Islet of Langerhans (tissue), 1 donor: ENCODE results near the gene MACROD2.
"Not testable (repeated sequence)": the region's sequence is repeated elsewhere in the genome, so short reads cannot be mapped to it uniquely, and the experiment has no call there.

Source experiments
- FAIRE-seq: peaks from one replicate; lab custom pipeline; 2011; peaks lifted over from hg19 to GRCh38; lab: Jason Lieb, UNC

MACROD2 gene

DNA sequence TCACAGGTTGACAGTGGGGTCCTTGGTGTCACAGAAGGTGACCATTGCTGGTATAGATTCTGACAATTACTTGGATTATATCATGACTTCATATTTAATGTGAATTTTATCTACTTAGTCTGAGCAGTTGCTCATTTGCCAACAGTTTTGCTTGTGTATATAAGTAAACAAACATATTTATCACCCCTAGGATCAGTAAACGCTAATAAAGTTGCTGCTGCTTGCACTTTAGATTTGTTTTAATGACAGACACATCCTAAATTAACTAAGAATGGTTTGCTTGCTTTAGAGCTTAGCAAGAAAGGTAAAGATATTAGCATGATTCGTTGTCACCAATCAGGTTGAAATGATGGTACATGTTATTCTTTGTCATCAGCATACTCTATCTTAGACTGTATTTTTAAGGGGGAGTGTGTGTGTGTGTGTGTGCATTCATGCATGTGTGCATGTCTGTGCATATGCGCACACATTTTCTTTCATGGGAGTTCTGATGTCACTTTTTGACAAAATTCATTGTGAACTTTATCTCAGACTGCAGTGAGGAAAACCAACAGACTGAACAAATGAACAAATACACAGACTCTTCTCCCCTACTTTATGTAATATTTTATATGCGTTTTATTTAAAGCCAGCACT, 1124.7 kb downstream of the MACROD2 start:
- FAIRE-seq: no peak

- FAIRE-seq: no peak
These were observed 1127.3 kb downstream of the MACROD2 start for GRCh38 chr20:15122613-15123012.

- no peak for FAIRE-seq
These were observed 1135.9 kb downstream of the MACROD2 start for GRCh38 chr20:15131176-15131575.

GRCh38 chr20:15138548-15139126, 1143.3 kb downstream of the MACROD2 start:
- FAIRE-seq: peak; percentile 99

- FAIRE-seq: no peak
These were observed 1144.2 kb downstream of the MACROD2 start for GRCh38 chr20:15139522-15139921.

DNA sequence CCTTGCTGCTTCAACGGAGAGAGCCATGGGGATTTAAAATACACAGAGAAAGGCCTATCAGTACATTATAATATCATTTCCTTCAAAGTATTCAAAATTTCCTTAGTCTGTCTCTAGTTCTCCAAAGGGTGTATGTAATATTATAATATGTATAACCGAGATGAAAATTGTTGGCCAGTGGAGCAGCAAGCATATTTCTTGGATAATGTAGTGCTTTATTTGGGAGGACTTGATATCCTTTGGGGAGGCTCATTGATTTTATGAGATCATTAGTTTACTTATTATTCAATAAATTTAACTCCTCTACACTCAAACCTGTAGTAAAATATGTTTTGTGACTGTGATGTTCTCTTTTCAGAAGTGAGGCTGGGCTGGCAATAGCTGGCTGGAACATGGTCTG, 1145.0 kb downstream of the MACROD2 start:
- FAIRE-seq: no peak

GRCh38 chr20:15140940-15141339, 1145.6 kb downstream of the MACROD2 start:
- not testable (repeated sequence) for FAIRE-seq

DNA sequence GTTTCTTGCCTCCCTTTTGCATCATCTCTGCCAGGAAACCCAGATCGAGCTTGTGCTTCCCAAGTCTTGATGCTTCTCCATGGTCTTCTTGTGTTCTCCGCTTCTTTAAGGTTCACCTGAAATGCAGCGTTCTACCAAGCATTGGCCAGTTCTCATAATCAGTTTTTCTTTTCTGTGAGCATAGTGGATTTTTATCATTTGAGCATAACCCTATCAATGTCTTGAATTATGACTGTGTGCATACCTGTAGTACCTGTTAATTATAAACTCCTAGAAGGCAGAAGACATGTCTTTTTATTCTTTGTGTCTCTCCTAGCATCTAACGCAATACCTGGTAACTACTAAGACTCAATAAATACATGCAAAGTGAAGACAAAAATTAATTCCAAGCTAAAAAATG, 1146.5 kb downstream of the MACROD2 start:
- FAIRE-seq: no peak

DNA sequence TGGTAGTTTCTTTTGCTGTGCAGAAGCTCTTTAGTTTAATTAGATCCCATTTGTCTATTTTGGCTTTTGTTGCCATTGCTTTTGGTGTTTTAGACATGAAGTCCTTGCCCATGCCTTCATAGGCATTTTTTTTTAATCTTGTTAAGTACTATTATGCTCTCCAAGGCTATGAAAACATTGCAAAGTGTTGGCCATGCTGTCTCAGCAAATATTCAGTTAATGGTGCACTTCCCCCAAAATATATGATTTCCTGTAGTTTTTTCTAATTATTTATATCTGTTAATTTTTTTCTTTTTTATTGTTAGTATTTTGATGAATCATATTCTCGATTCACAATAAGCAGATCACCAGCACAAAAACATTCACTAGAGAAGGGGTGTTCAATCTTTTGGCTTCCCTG, 1148.2 kb downstream of the MACROD2 start:
- no peak for FAIRE-seq

DNA sequence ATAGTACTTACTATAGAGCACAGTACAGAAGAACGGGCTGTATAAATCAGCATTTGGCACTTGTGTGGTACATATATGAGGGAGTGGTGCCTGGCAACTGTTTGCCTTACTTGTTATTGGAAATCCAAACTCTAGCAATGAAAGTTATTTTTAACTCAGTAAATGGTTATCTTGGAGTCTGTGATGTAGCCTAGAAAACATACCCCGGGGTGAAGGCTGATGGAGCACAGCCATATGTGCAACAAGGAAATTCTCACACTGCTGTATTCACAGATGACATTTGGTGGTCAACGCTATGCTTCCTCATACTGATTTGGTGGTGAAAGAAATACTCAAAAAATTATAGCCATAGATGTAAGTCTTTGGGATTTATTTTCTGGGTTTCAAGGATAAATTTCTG, 1149.6 kb downstream of the MACROD2 start:
- FAIRE-seq: no peak

- FAIRE-seq: no peak
These were observed 1151.6 kb downstream of the MACROD2 start for GRCh38 chr20:15146948-15147347.

DNA sequence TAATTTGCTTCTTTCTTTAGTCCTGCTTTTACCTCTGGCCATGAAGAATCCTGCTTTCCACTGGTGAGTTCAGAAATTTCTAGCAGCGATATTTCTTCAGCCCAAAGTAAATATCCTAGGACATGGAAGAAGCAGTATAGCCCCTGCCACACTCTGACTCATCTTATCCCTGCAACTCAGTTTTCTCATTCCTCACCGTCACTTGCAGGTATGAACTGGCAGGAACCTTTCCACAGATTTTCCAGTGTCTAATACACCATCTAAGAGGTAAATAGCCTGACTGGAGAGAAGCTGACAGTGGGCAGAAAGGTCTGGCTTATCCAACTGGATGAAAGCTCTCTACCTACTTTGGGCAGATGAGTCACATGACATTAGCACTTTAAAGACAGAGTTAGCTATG, 1158.8 kb downstream of the MACROD2 start:
- no peak for FAIRE-seq

DNA sequence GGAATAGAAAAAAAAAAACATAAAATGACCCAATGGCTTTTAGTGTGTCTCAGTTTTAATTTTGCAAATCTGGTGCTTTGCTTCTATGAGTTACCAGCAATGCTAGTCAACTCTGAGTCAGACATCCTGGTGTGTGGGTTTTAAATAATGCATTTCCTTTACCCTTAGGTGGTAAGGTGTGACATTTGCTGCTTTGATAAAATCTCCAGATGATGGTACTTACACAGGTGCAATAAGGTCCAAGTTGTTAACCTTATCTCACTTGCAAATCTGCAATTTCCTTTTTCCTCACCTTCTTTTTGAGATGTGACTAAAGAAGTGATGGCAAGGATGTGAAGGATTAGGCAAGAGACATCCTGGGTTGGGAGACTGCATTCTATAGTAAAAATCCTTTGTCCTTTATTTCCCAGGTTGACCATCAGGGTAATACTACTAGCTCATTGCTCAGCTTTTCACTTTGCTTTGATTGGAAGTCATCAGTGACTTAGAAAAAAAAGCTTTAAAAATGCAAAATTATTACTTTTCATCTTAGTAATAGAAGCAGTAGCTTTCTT, 1160.6 kb downstream of the MACROD2 start:
- FAIRE-seq: no peak

GRCh38 chr20:15158533-15158932, 1163.2 kb downstream of the MACROD2 start:
- FAIRE-seq: no peak

DNA sequence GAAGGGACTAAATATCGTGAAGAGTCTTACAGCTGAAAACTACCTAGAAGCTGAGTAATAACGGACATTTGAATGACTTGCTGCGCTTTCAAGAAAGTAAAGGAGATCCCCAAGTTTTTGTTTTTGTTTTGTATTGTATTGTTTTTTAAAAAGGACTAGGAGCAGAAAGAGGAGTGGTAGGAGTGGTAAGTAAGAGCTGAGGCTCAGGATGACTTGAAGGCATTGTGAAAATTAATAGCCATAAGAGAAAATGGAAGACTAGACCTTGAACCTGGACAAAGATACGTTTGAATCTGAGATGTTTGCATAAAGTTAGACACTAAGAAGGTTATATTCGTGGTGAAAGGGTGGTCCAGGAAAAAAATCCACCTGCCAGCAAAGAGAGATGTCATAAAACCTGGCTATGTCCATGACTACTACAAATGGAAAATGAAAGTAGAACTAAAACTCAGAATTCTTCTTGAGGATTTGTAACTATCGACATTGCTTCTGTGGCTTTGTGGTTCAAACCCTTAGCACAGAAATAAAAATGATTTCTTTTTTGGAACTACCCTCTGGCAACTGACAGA, 1166.8 kb downstream of the MACROD2 start:
- FAIRE-seq: no peak

GRCh38 chr20:15163632-15164031, 1168.3 kb downstream of the MACROD2 start:
- FAIRE-seq: no peak

GRCh38 chr20:15164726-15165125, 1169.4 kb downstream of the MACROD2 start:
- FAIRE-seq: no peak

GRCh38 chr20:15166744-15167143, 1171.4 kb downstream of the MACROD2 start:
- no peak for FAIRE-seq

GRCh38 chr20:15171016-15171415, 1175.7 kb downstream of the MACROD2 start:
- FAIRE-seq: no peak

GRCh38 chr20:15176929-15177328, 1181.6 kb downstream of the MACROD2 start:
- no peak for FAIRE-seq

DNA sequence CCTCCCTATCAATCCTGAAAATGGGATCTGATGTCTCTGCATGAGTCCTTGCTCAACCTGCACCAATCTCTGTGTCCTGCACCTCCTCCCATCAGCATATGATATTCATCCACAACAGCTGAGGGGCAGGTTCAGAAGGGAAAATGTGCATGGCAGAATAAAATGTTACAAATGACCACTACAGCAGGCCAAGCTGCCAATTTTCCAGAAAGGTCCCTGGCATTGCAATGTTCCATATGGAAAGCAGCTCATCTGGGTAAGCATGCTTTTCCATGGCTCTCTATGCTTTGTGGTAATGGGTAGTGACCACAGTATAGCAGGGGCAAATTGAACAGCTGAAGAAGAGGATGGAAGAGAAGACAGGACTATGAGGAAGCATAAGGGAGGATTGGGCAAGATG, 1183.3 kb downstream of the MACROD2 start:
- no peak for FAIRE-seq

DNA sequence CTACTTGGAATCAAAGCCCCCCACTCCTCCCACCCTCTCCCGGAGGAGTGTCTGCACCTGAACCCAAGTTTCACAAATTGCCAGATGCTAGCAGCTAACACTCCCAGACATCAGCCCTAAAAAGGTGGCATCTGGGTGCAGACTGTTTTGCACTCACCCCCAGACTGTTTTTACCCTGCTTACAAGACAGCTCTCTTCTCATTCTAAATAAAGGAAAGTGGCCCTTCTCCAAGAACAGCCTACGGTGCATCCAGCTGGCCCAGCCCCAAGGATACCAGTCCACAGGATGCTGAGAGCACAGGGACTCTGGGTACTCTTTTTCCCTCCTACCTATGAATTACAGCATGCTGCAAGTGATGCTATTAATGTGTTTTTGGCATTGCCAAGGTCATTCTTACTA, 1184.1 kb downstream of the MACROD2 start:
- FAIRE-seq: no peak

DNA sequence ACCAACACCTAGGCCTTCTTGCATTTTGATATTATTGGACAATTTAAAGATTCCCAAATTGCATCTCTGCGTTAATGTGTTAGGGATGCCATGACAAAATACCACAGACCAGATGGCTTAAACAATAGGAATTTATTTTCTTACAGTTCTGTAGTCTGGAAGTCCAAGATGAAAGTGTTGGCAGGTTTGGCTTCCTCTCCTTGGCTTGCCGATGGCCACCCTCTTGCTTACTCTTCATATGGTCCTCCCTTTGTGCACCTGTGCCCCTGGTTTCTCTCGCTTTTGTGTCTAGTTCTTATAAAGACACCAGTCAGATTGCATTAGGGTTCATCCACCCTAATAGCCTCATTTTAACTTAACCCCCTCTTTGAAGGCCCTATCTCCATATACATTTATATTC, 1184.5 kb downstream of the MACROD2 start:
- no peak for FAIRE-seq

GRCh38 chr20:15185322-15185721, 1190.0 kb downstream of the MACROD2 start:
- FAIRE-seq: no peak
